Measurements from ENCODE around the gene COL4A4. TPM values are rescaled to one million over a fixed set of nuclear protein-coding genes. Genes with fewer than 3 reads are reported as not detected.
A peak's percentile ranks its signal among the peaks of the same experiment; 100 is the strongest.

COL4A4 gene
- total and polyA plus RNA-seq, 2 donors = 1.6 to 1.7 TPM

GRCh38 chr2:227058888-227059399, 105.1 kb downstream of the COL4A4 start:
- Histone ChIP-seq H3K4me1 (ENCODE audit: control insufficient read depth in 2 of 2, insufficient read depth in 2 of 2, low read length in 2 of 2) (no peaks in the 10 kb centered on the region), H3K27ac (ENCODE audit: low read depth in 1 of 2, low read length in 1 of 2) (no peak overlapping the region), H3K27me3 (ENCODE audit: control insufficient read depth in 2 of 2, insufficient read depth in 1 of 2, low read length in 1 of 2) (no peaks in the 10 kb centered on the region), H3K36me3 (ENCODE audit: control insufficient read depth in 2 of 2, insufficient read depth in 2 of 2, low read length in 1 of 2) (no peaks in the 10 kb centered on the region), H3K9me3 (ENCODE audit: control insufficient read depth in 2 of 2, insufficient read depth in 1 of 2, low read length in 1 of 2) (no peaks in the 10 kb centered on the region), H3K4me3 (ENCODE audit: low read length in 2 of 2) (no peak overlapping the region)
- no peak for DNase-seq (ENCODE audit: low read depth in 6 of 9, low spot score in 9 of 9)
- WGBS = 89% methylated on average over 5 of the region's 5 CpGs

GRCh38 chr2:227057743-227058447, 106.1 kb downstream of the COL4A4 start:
- no peaks in the 10 kb centered on the region for H3K9me3 ChIP-seq (ENCODE audit: control insufficient read depth in 2 of 2, insufficient read depth in 1 of 2, low read length in 1 of 2)
- no peak overlapping the region for H3K27ac ChIP-seq (ENCODE audit: low read depth in 1 of 2, low read length in 1 of 2)
- H3K36me3 ChIP-seq (ENCODE audit: control insufficient read depth in 2 of 2, insufficient read depth in 2 of 2, low read length in 1 of 2) = no peaks in the 10 kb centered on the region
- no peaks in the 10 kb centered on the region for H3K27me3 ChIP-seq (ENCODE audit: control insufficient read depth in 2 of 2, insufficient read depth in 1 of 2, low read length in 1 of 2)
- 94% methylated on average over 3 of the region's 3 CpGs for WGBS
- DNase-seq (ENCODE audit: low read depth in 6 of 9, low spot score in 9 of 9) = no peak
- no peaks in the 10 kb centered on the region for H3K4me1 ChIP-seq (ENCODE audit: control insufficient read depth in 2 of 2, insufficient read depth in 2 of 2, low read length in 2 of 2)
- no peak overlapping the region for H3K4me3 ChIP-seq (ENCODE audit: low read length in 2 of 2)

GRCh38 chr2:227057060-227057459, 106.9 kb downstream of the COL4A4 start:
- no peak overlapping the region for H3K4me3 ChIP-seq (ENCODE audit: low read length in 2 of 2)
- H3K36me3 ChIP-seq (ENCODE audit: control insufficient read depth in 2 of 2, insufficient read depth in 2 of 2, low read length in 1 of 2) = no peaks in the 10 kb centered on the region
- H3K27me3 ChIP-seq (ENCODE audit: control insufficient read depth in 2 of 2, insufficient read depth in 1 of 2, low read length in 1 of 2) = no peaks in the 10 kb centered on the region
- WGBS = 94% methylated on average over 1 of the region's 1 CpG
- no peaks in the 10 kb centered on the region for H3K9me3 ChIP-seq (ENCODE audit: control insufficient read depth in 2 of 2, insufficient read depth in 1 of 2, low read length in 1 of 2)
- no peak overlapping the region for H3K27ac ChIP-seq (ENCODE audit: low read depth in 1 of 2, low read length in 1 of 2)
- no peak for DNase-seq (ENCODE audit: low read depth in 6 of 9, low spot score in 9 of 9)
- H3K4me1 ChIP-seq (ENCODE audit: control insufficient read depth in 2 of 2, insufficient read depth in 2 of 2, low read length in 2 of 2) = no peaks in the 10 kb centered on the region

- Histone ChIP-seq H3K4me3 (ENCODE audit: low read length in 2 of 2) (no peak overlapping the region), H3K27ac (ENCODE audit: low read depth in 1 of 2, low read length in 1 of 2) (no peak overlapping the region), H3K36me3 (ENCODE audit: control insufficient read depth in 2 of 2, insufficient read depth in 2 of 2, low read length in 1 of 2) (no peaks in the 10 kb centered on the region), H3K4me1 (ENCODE audit: control insufficient read depth in 2 of 2, insufficient read depth in 2 of 2, low read length in 2 of 2) (no peaks in the 10 kb centered on the region), H3K9me3 (ENCODE audit: control insufficient read depth in 2 of 2, insufficient read depth in 1 of 2, low read length in 1 of 2) (no peaks in the 10 kb centered on the region), H3K27me3 (ENCODE audit: control insufficient read depth in 2 of 2, insufficient read depth in 1 of 2, low read length in 1 of 2) (no peaks in the 10 kb centered on the region)
- WGBS = 50% methylated on average over 1 of the region's 1 CpG
- DNase-seq (ENCODE audit: low read depth in 6 of 9, low spot score in 9 of 9) = no peak
Measured at GRCh38 chr2:227054006-227054405, 110.0 kb downstream of the COL4A4 start.

GRCh38 chr2:227052879-227053278, 111.1 kb downstream of the COL4A4 start:
- no peak for DNase-seq (ENCODE audit: low read depth in 6 of 9, low spot score in 9 of 9)
- Histone ChIP-seq H3K27ac (ENCODE audit: low read depth in 1 of 2, low read length in 1 of 2) (no peak overlapping the region), H3K4me3 (ENCODE audit: low read length in 2 of 2) (no peak overlapping the region), H3K4me1 (ENCODE audit: control insufficient read depth in 2 of 2, insufficient read depth in 2 of 2, low read length in 2 of 2) (no peaks in the 10 kb centered on the region), H3K27me3 (ENCODE audit: control insufficient read depth in 2 of 2, insufficient read depth in 1 of 2, low read length in 1 of 2) (no peaks in the 10 kb centered on the region), H3K36me3 (ENCODE audit: control insufficient read depth in 2 of 2, insufficient read depth in 2 of 2, low read length in 1 of 2) (no peaks in the 10 kb centered on the region), H3K9me3 (ENCODE audit: control insufficient read depth in 2 of 2, insufficient read depth in 1 of 2, low read length in 1 of 2) (no peaks in the 10 kb centered on the region)
- 65% methylated on average over 6 of the region's 6 CpGs for WGBS

- Histone ChIP-seq H3K27ac (ENCODE audit: low read depth in 1 of 2, low read length in 1 of 2) (no peak overlapping the region), H3K36me3 (ENCODE audit: control insufficient read depth in 2 of 2, insufficient read depth in 2 of 2, low read length in 1 of 2) (no peaks in the 10 kb centered on the region), H3K4me3 (ENCODE audit: low read length in 2 of 2) (no peak overlapping the region), H3K9me3 (ENCODE audit: control insufficient read depth in 2 of 2, insufficient read depth in 1 of 2, low read length in 1 of 2) (no peaks in the 10 kb centered on the region), H3K4me1 (ENCODE audit: control insufficient read depth in 2 of 2, insufficient read depth in 2 of 2, low read length in 2 of 2) (no peaks in the 10 kb centered on the region), H3K27me3 (ENCODE audit: control insufficient read depth in 2 of 2, insufficient read depth in 1 of 2, low read length in 1 of 2) (no peaks in the 10 kb centered on the region)
- 96% methylated on average over 3 of the region's 3 CpGs for WGBS
- DNase-seq (ENCODE audit: low read depth in 6 of 9, low spot score in 9 of 9) = no peak
Measured at GRCh38 chr2:227043981-227044380, 120.0 kb downstream of the COL4A4 start.

GRCh38 chr2:227038550-227039189, 125.3 kb downstream of the COL4A4 start:
- Histone ChIP-seq H3K4me1 (ENCODE audit: control insufficient read depth in 2 of 2, insufficient read depth in 2 of 2, low read length in 2 of 2) (no peaks in the 10 kb centered on the region), H3K36me3 (ENCODE audit: control insufficient read depth in 2 of 2, insufficient read depth in 2 of 2, low read length in 1 of 2) (no peaks in the 10 kb centered on the region), H3K4me3 (ENCODE audit: low read length in 2 of 2) (no peak overlapping the region), H3K27me3 (ENCODE audit: control insufficient read depth in 2 of 2, insufficient read depth in 1 of 2, low read length in 1 of 2) (no peaks in the 10 kb centered on the region), H3K9me3 (ENCODE audit: control insufficient read depth in 2 of 2, insufficient read depth in 1 of 2, low read length in 1 of 2) (no peaks in the 10 kb centered on the region), H3K27ac (ENCODE audit: low read depth in 1 of 2, low read length in 1 of 2) (no peak overlapping the region)
- peak in 1 of 9 donors; percentile 12 for DNase-seq (ENCODE audit: low read depth in 6 of 9, low spot score in 9 of 9)
- 89% methylated on average over 1 of the region's 1 CpG for WGBS

GRCh38 chr2:227036527-227036926, 127.5 kb downstream of the COL4A4 start:
- no peak overlapping the region for H3K27ac ChIP-seq (ENCODE audit: low read depth in 1 of 2, low read length in 1 of 2)
- H3K9me3 ChIP-seq (ENCODE audit: control insufficient read depth in 2 of 2, insufficient read depth in 1 of 2, low read length in 1 of 2) = peaks cover 0 to 3% of the 10 kb centered on the region in 2 donors
- H3K4me3 ChIP-seq (ENCODE audit: low read length in 2 of 2) = no peak overlapping the region
- DNase-seq (ENCODE audit: low read depth in 6 of 9, low spot score in 9 of 9) = no peak
- H3K27me3 ChIP-seq (ENCODE audit: control insufficient read depth in 2 of 2, insufficient read depth in 1 of 2, low read length in 1 of 2) = no peaks in the 10 kb centered on the region
- no peaks in the 10 kb centered on the region for H3K36me3 ChIP-seq (ENCODE audit: control insufficient read depth in 2 of 2, insufficient read depth in 2 of 2, low read length in 1 of 2)
- 87% methylated on average over 3 of the region's 3 CpGs for WGBS
- H3K4me1 ChIP-seq (ENCODE audit: control insufficient read depth in 2 of 2, insufficient read depth in 2 of 2, low read length in 2 of 2) = no peaks in the 10 kb centered on the region

GRCh38 chr2:227035711-227036367, 128.2 kb downstream of the COL4A4 start:
- no peaks in the 10 kb centered on the region for H3K4me1 ChIP-seq (ENCODE audit: control insufficient read depth in 2 of 2, insufficient read depth in 2 of 2, low read length in 2 of 2)
- H3K4me3 ChIP-seq (ENCODE audit: low read length in 2 of 2) = no peak overlapping the region
- H3K36me3 ChIP-seq (ENCODE audit: control insufficient read depth in 2 of 2, insufficient read depth in 2 of 2, low read length in 1 of 2) = no peaks in the 10 kb centered on the region
- 70% methylated on average over 7 of the region's 7 CpGs for WGBS
- H3K9me3 ChIP-seq (ENCODE audit: control insufficient read depth in 2 of 2, insufficient read depth in 1 of 2, low read length in 1 of 2) = peaks cover 0 to 3% of the 10 kb centered on the region in 2 donors
- DNase-seq (ENCODE audit: low read depth in 6 of 9, low spot score in 9 of 9) = no peak
- H3K27ac ChIP-seq (ENCODE audit: low read depth in 1 of 2, low read length in 1 of 2) = no peak overlapping the region
- H3K27me3 ChIP-seq (ENCODE audit: control insufficient read depth in 2 of 2, insufficient read depth in 1 of 2, low read length in 1 of 2) = no peaks in the 10 kb centered on the region

Data from thymus (tissue), 11 donors.